Smooth muscle cell (in vitro differentiated cells): Measurements from ENCODE around the gene FHL1. TPM values are rescaled to one million over a fixed set of nuclear protein-coding genes. Genes with fewer than 3 reads are reported as not detected.

Source experiments
- DNase-seq: peaks from one replicate; lab custom pipeline; 2025; ENCODE audit not compliant: unreplicated experiment; lab: John Stamatoyannopoulos, UW
- H2AFZ ChIP-seq: fragments of 200-600 bp; sonication (generic); 2 replicates; pipeline ENCODE4 v1.6.0; 2016; ENCODE audit warnings: antibody characterized with exemption, low read depth, mild to moderate bottlenecking
- H3F3A ChIP-seq: fragments of 200-600 bp; sonication (generic); 2 replicates; pipeline ENCODE4 v1.6.0; 2017; ENCODE audit warnings: antibody characterized with exemption, low read depth
- H3K27ac ChIP-seq: fragments of 200-600 bp; sonication (generic); 2 replicates; pipeline ENCODE4 v1.5.1; 2016; ENCODE audit warnings: low read depth, mild to moderate bottlenecking
- H3K27me3 ChIP-seq: fragments of 200-600 bp; sonication (generic); 2 replicates; pipeline ENCODE4 v1.6.1; 2016; ENCODE audit warnings: low read depth, mild to moderate bottlenecking
- H3K36me3 ChIP-seq: fragments of 200-600 bp; sonication (generic); 2 replicates; pipeline ENCODE4 v1.5.1; 2016; ENCODE audit warnings: low read depth
- H3K4me1 ChIP-seq: fragments of 200-600 bp; sonication (generic); 2 replicates; pipeline ENCODE4 v1.5.1; 2016; ENCODE audit warnings: low read depth
- H3K4me2 ChIP-seq: fragments of 200-600 bp; sonication (generic); 2 replicates; pipeline ENCODE4 v1.6.0; 2016; ENCODE audit warnings: mild to moderate bottlenecking
- H3K4me3 ChIP-seq: fragments of 200-600 bp; sonication (generic); 2 replicates; pipeline ENCODE4 v1.5.1; 2016; ENCODE audit warnings: mild to moderate bottlenecking
- H3K79me2 ChIP-seq: fragments of 200-600 bp; sonication (generic); 2 replicates; pipeline ENCODE4 v1.6.0; 2016; ENCODE audit warnings: low read depth, mild to moderate bottlenecking
- H3K9ac ChIP-seq: fragments of 200-600 bp; sonication (generic); 2 replicates; pipeline ENCODE4 v1.6.0; 2016; ENCODE audit warnings: low read depth
- H3K9me3 ChIP-seq: fragments of 200-600 bp; sonication (generic); replicated peaks from 2 replicates; pipeline ENCODE4 v1.5.1; 2016; ENCODE audit warnings: low read depth
- H4K20me1 ChIP-seq: fragments of 200-600 bp; sonication (generic); 2 replicates; pipeline ENCODE4 v1.6.0; 2016; ENCODE audit warnings: low read depth
- WGBS: methylation state at CpG from one replicate; pipeline ENCODE4 v1.1.7; 2016; ENCODE audit warnings: low lambda C conversion rate; 5-methylcytosine and 5-hydroxymethylcytosine counted together
- polyA plus RNA-seq: library from polyadenylated mRNA; unstranded; fragments of >200 nt; fragmentation: Nextera tagmentation; extraction: Ambion mirVana; gene quantifications from 2 replicates; pipeline ENCODE4 v1.2.1, GENCODE V29; 2016
- total RNA-seq: library from RNA; depleted of rRNA; stranded (reverse); fragments of >200 nt; gene quantifications from 2 replicates; pipeline ENCODE4 v1.2.3, GENCODE V29; 2014
- TF ChIP-seq, protein P1 (sequence below): fragments of 200-600 bp; sonication (generic); IDR thresholded peaks from 2 replicates; pipeline ENCODE4 v1.5.1; 2017; ENCODE audit warnings: borderline replicate concordance, mild to moderate bottlenecking, antibody characterized with exemption; ENCODE audit not compliant: insufficient read depth, poor library complexity, severe bottlenecking

Gene FHL1
- total and polyA plus RNA-seq, 2 experiments from 2014 or later: 76.0 to 103 TPM

DNA sequence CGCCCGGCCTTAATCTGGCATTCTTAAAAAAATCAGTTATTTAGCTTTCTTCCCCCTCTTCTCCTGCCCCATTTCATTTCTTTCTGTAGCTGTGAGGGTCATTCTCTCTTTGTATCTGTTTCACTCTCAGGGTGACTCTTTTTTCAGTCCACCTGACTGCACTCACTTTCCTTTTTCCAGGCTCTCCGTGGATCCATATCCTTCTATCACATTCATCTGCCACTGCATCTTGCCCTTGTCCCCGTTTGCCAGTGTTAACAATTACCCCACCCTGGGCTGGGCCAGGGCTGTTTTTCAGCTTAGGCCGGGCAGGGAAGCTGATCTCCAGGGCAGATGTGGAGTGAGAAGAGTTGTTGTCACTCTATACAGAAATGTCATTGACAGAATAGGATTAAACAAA, 7.7 kb downstream of the FHL1 start:
- H3K9me3 ChIP-seq: no peaks in the 10 kb centered on the region
- no peaks in the 10 kb centered on the region for H3K4me1 ChIP-seq
- 62% methylated on average over 5 of the region's 5 CpGs for WGBS
- peaks cover 20% of the 10 kb centered on the region for H3K79me2 ChIP-seq
- H3K27me3 ChIP-seq: no peaks in the 10 kb centered on the region
- no peak overlapping the region for H3K4me2 ChIP-seq
- no peak overlapping the region for H2AFZ ChIP-seq
- H3K9ac ChIP-seq: no peak overlapping the region
- no peaks in the 10 kb centered on the region for H3K36me3 ChIP-seq
- TF ChIP-seq, protein P1, sequence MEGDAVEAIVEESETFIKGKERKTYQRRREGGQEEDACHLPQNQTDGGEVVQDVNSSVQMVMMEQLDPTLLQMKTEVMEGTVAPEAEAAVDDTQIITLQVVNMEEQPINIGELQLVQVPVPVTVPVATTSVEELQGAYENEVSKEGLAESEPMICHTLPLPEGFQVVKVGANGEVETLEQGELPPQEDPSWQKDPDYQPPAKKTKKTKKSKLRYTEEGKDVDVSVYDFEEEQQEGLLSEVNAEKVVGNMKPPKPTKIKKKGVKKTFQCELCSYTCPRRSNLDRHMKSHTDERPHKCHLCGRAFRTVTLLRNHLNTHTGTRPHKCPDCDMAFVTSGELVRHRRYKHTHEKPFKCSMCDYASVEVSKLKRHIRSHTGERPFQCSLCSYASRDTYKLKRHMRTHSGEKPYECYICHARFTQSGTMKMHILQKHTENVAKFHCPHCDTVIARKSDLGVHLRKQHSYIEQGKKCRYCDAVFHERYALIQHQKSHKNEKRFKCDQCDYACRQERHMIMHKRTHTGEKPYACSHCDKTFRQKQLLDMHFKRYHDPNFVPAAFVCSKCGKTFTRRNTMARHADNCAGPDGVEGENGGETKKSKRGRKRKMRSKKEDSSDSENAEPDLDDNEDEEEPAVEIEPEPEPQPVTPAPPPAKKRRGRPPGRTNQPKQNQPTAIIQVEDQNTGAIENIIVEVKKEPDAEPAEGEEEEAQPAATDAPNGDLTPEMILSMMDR: no peak
- peaks cover 29% of the 10 kb centered on the region for H4K20me1 ChIP-seq
- H3K27ac ChIP-seq: no peak overlapping the region
- no peak for DNase-seq
- H3K4me3 ChIP-seq: no peak overlapping the region
- H3F3A ChIP-seq: no peaks in the 10 kb centered on the region

- Histone ChIP-seq H3K36me3 (no peaks in the 10 kb centered on the region), H3K79me2 (peaks cover 16% of the 10 kb centered on the region), H3K27me3 (no peaks in the 10 kb centered on the region), H4K20me1 (peaks cover 18% of the 10 kb centered on the region), H3K9ac (no peak overlapping the region), H3K4me2 (no peak overlapping the region), H3K4me1 (no peaks in the 10 kb centered on the region), H2AFZ (no peak overlapping the region), H3F3A (no peaks in the 10 kb centered on the region), H3K27ac (no peak overlapping the region), H3K4me3 (no peak overlapping the region), H3K9me3 (no peaks in the 10 kb centered on the region)
- WGBS: 73% methylated on average over 5 of the region's 5 CpGs
- TF ChIP-seq, protein P1: no peak
- no peak for DNase-seq
Observed at GRCh38 chrX:136156560-136157117, 9.3 kb downstream of the FHL1 start.

DNA sequence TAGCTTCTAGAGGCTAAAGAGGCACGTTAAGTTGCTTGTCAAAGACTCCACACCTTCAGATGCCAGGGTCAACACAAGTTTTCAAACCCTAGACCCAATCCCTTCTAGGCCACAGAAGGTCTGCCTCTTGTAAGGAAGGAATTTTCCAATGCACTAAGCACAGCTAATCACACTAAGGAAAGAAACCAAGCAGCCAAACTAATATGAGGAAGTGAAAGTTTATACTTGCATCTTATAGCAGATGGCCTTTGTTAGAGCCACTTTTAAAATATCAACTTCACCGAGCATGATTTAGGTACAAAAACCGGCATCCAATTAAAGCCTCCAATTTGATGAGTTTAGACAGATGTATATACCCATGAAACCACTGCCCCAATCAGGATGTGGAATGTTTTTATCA, 9.9 kb downstream of the FHL1 start:
- no peaks in the 10 kb centered on the region for H3K27me3 ChIP-seq
- peaks cover 11% of the 10 kb centered on the region for H3K79me2 ChIP-seq
- no peak overlapping the region for H3K4me3 ChIP-seq
- no peaks in the 10 kb centered on the region for H3F3A ChIP-seq
- TF ChIP-seq, protein P1: no peak
- H3K9ac ChIP-seq: no peak overlapping the region
- no peak overlapping the region for H3K4me2 ChIP-seq
- no peaks in the 10 kb centered on the region for H3K4me1 ChIP-seq
- 72% methylated on average over 3 of the region's 3 CpGs for WGBS
- no peaks in the 10 kb centered on the region for H3K9me3 ChIP-seq
- no peak overlapping the region for H3K27ac ChIP-seq
- H2AFZ ChIP-seq: no peak overlapping the region
- no peaks in the 10 kb centered on the region for H3K36me3 ChIP-seq
- DNase-seq: no peak
- peaks cover 20% of the 10 kb centered on the region for H4K20me1 ChIP-seq

DNA sequence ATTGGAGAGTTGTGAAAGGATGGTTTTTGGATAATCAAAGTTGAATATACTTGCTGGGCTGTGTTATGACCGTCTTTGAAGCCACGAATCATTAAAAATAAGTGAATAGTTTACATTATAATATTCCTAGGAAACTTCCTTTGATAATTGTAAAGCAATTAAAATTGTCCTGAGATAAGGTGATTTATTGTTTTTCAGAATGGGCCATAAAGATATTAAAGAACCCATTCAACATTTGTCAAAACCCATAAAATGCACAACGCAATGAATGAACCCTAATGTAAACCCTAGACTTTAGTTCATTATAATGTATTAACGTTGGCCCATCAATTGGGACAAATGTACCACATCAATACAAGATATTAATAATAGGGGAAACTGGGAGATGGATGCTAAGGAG, 11.4 kb downstream of the FHL1 start:
- H3K4me3 ChIP-seq: no peak overlapping the region
- H3K27ac ChIP-seq: no peak overlapping the region
- DNase-seq: no peak
- H4K20me1 ChIP-seq: peaks cover 30% of the 10 kb centered on the region
- H3F3A ChIP-seq: no peaks in the 10 kb centered on the region
- 73% methylated on average over 4 of the region's 4 CpGs for WGBS
- H2AFZ ChIP-seq: no peak overlapping the region
- peaks cover 10% of the 10 kb centered on the region for H3K79me2 ChIP-seq
- H3K9ac ChIP-seq: no peak overlapping the region
- H3K36me3 ChIP-seq: no peaks in the 10 kb centered on the region
- no peaks in the 10 kb centered on the region for H3K4me1 ChIP-seq
- H3K27me3 ChIP-seq: no peaks in the 10 kb centered on the region
- no peaks in the 10 kb centered on the region for H3K9me3 ChIP-seq
- H3K4me2 ChIP-seq: no peak overlapping the region
- TF ChIP-seq, protein P1: no peak
